ENCODE measurements around the gene KRTAP10-9. TPM values are rescaled to one million over a fixed set of nuclear protein-coding genes. Genes with fewer than 3 reads are reported as not detected.

The KRTAP10-9 gene
- polyA plus RNA-seq, 3 donors = not detected

DNA sequence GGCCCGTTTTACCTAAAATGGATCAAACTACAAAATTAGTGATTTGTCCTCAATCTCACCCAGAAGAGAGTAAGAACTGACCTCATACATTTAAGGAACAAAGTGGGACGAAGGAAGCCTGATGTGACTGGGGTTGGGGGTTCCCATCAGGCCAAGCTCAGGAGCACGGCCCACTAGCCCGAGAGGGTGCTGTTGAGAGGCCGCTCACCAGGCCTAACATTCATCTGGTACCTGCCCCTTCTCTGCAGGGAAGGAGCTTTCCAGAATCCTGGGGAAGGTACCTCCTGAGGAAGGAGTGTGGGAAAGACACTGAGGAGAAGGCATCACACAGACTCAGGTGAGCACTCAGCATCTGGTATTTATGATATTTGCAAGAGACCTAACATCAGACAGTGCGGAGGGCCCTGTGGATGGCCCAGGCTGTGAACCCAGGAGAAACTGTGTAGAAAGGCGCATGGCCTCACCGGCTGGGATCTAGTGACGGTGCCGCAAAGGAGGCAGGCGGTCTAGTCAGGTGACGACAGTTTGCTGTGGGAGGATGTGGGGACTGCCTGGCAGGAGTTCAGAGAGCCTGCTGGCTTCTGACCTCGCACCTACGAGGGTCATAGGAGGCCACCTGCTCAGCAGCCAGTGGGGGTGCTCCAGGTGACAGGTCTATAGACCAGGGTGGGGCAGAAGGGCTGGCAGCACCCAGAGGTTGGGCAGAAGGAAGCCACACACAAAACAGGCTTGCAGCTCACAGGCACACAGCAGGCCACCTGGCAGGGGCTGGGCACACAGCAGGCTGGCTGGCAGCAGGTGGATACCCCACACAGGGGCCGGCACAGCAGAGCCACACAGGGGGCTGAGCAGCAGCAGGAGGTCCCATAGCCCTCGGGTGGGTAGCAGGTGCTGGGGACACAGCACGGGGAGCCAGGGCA, 27.0 kb downstream of the KRTAP10-9 start:
- Histone ChIP-seq H3K27me3 (ENCODE audit: control insufficient read depth in 2 of 2, insufficient read depth in 2 of 2, low read length in 2 of 2) (no peaks in the 10 kb centered on the region), H3K79me2 (ENCODE audit: insufficient read depth, low read length) (no peaks in the 10 kb centered on the region), H2AFZ (ENCODE audit: insufficient read depth, low read depth, low read length, poor library complexity, severe bottlenecking) (no peak overlapping the region), H3K9me3 (replicated peaks in 1 of 2; ENCODE audit: control insufficient read depth in 1 of 2, insufficient read depth in 1 of 2, low read length in 2 of 2) (peaks cover 16 to 44% of the 10 kb centered on the region in 2 donors), H3K4me2 (replicated peaks; ENCODE audit: extremely low read depth, low read length, poor library complexity, severe bottlenecking) (no peak overlapping the region), H3K4me3 (replicated peaks in 1 of 3; ENCODE audit: low read depth in 2 of 3, low read length in 3 of 3) (no peak overlapping the region), H3K36me3 (replicated peaks in 1 of 2; ENCODE audit: control insufficient read depth in 1 of 2, insufficient read depth in 2 of 2, low read length in 2 of 2) (no peaks in the 10 kb centered on the region), H4K20me1 (ENCODE audit: insufficient read depth, low read length) (no peaks in the 10 kb centered on the region), H3K4me1 (ENCODE audit: control insufficient read depth in 1 of 2, insufficient read depth in 2 of 2, low read length in 2 of 2) (no peaks in the 10 kb centered on the region), H3K9ac (ENCODE audit: insufficient read depth, low read length, poor library complexity, severe bottlenecking) (no peak overlapping the region), H3K27ac (ENCODE audit: low read depth in 1 of 2, low read length in 2 of 2) (no peak overlapping the region)
- Mint-ChIP-seq H3K9me3 (peaks cover 29 to 53% (median 43%) of the 10 kb centered on the region in 7 donors), H3K36me3 (no peaks in the 10 kb centered on the region), H3K4me3 (no peak overlapping the region), H3K27me3 (ENCODE audit: low read depth in 3 of 3) (peaks cover 3 to 10% (median 9%) of the 10 kb centered on the region in 3 donors), H3K4me1 (no peaks in the 10 kb centered on the region), H3K27ac (no peak overlapping the region)
- TF ChIP-seq, protein P1, sequence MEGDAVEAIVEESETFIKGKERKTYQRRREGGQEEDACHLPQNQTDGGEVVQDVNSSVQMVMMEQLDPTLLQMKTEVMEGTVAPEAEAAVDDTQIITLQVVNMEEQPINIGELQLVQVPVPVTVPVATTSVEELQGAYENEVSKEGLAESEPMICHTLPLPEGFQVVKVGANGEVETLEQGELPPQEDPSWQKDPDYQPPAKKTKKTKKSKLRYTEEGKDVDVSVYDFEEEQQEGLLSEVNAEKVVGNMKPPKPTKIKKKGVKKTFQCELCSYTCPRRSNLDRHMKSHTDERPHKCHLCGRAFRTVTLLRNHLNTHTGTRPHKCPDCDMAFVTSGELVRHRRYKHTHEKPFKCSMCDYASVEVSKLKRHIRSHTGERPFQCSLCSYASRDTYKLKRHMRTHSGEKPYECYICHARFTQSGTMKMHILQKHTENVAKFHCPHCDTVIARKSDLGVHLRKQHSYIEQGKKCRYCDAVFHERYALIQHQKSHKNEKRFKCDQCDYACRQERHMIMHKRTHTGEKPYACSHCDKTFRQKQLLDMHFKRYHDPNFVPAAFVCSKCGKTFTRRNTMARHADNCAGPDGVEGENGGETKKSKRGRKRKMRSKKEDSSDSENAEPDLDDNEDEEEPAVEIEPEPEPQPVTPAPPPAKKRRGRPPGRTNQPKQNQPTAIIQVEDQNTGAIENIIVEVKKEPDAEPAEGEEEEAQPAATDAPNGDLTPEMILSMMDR (IDR thresholded peaks at IDR 0.05) = no peak
- intact Hi-C loops (cut with micrococcal nuclease) = no loop called here
- WGBS (ENCODE audit: insufficient coverage) = 97% methylated on average over 14 of the region's 17 CpGs
- DNase-seq = no peak

DNA sequence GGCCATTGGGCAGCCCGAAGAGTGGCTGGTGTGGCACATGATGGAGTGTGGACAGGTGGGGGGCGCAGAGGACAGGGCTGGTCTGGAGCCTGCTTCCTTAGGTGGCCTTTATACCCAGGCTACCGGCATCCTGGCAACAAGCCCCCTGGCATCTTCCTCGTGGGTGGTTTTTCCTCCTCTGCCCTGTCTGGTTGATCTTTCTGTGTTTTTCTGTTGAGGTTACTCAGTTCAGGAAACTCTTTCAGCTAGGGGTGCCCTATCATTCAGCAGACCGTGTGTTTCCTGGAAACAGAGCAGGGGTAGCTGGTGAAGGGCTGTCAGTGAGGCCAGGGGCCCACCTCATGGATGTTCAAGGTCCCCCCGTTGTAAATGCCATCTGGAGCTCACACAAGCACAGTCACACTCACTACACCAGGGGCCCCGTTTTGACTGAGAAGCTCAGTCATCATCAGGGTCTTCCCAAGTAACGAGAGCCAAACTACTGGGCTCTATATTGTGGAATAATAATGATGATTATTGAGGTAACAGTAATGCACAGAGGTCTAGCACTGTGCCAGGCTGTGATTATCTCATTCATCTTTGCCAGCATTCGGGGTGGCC, 27.8 kb downstream of the KRTAP10-9 start, which contains the start of gene KRTAP12-4:
Gene KRTAP12-4, minus strand, starts transcription at position 84 of the 600 bp plus-strand sequence. Its CDS starts 45 bp downstream, at position 39.
- Mint-ChIP-seq H3K4me3 (no peak within 1 kb of the TSS), H3K27me3 (ENCODE audit: low read depth in 3 of 3) (peaks cover 6 to 10% (median 8%) of the 10 kb centered on the region in 3 donors), H3K27ac (peak within 1 kb of the TSS in 1 of 7 donors; percentile 65), H3K4me1 (no peaks in the 10 kb centered on the region), H3K9me3 (peaks cover 29 to 54% (median 43%) of the 10 kb centered on the region in 7 donors), H3K36me3 (no peaks in the 10 kb centered on the region)
- Histone ChIP-seq H3K4me1 (ENCODE audit: control insufficient read depth in 1 of 2, insufficient read depth in 2 of 2, low read length in 2 of 2) (no peaks in the 10 kb centered on the region), H3K4me3 (replicated peaks in 1 of 3; ENCODE audit: low read depth in 2 of 3, low read length in 3 of 3) (no peak within 1 kb of the TSS), H3K9me3 (replicated peaks in 1 of 2; ENCODE audit: control insufficient read depth in 1 of 2, insufficient read depth in 1 of 2, low read length in 2 of 2) (peaks cover 16 to 47% of the 10 kb centered on the region in 2 donors), H3K9ac (ENCODE audit: insufficient read depth, low read length, poor library complexity, severe bottlenecking) (no peak within 1 kb of the TSS), H3K4me2 (replicated peaks; ENCODE audit: extremely low read depth, low read length, poor library complexity, severe bottlenecking) (no peak within 1 kb of the TSS), H3K27me3 (ENCODE audit: control insufficient read depth in 2 of 2, insufficient read depth in 2 of 2, low read length in 2 of 2) (no peaks in the 10 kb centered on the region), H4K20me1 (ENCODE audit: insufficient read depth, low read length) (no peaks in the 10 kb centered on the region), H3K36me3 (replicated peaks in 1 of 2; ENCODE audit: control insufficient read depth in 1 of 2, insufficient read depth in 2 of 2, low read length in 2 of 2) (no peaks in the 10 kb centered on the region), H2AFZ (ENCODE audit: insufficient read depth, low read depth, low read length, poor library complexity, severe bottlenecking) (no peak within 1 kb of the TSS), H3K27ac (ENCODE audit: low read depth in 1 of 2, low read length in 2 of 2) (no peak within 1 kb of the TSS), H3K79me2 (ENCODE audit: insufficient read depth, low read length) (no peaks in the 10 kb centered on the region)
- intact Hi-C loops (cut with micrococcal nuclease) = no loop called here
- WGBS (ENCODE audit: insufficient coverage) = 100% methylated on average over 3 of the region's 9 CpGs
- TF ChIP-seq, protein P1 (IDR thresholded peaks at IDR 0.05) = no peak
- DNase-seq = no peak

Measured in CD14-positive monocyte (primary cell).